ENCODE results near the gene PNPLA3.

PNPLA3 gene

DNA sequence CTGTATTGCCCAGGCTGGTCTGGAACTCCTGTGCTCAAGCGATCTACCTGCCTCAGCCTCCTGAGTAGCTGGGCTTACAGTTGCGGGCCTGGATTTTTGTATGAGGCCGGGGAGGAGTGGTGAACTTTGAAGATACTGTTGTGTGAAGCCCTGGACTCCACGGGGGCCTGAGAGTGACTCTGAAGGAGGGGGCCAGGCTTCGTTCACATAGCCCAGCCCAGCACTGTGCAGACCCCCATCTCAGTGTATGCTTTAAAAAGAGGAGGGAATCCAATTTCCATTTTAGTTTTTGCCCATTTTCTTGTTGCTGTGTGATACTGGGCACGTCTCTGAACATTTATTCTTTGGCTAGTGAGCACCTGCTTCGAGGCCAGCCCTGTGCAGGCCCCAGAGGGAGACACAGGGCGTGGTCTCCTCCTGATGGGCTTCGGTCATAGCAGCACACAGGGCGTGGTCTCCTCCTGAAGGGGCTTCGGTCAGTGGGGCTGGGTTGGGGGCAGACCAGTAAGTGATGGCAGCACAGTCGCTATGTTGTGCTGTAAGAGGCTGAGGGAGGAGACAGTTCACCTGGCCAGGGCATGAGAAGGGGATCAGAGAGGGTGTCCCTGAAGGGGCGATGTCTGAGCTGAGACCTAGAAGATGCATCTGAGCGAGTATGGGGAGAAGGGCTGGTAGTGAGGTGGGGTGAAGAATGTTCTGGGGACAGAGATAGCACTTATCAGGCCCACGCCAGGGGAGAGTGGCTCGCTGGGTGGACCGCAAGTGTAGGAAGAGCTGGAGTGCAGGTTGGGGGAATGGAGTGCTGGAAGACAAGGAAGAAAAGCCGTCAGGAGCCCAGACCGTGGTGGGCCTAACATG is 45.6 kb downstream of the PNPLA3 start:
- H3K4me3 ChIP-seq, result no peak overlapping the region
- no peak for DNase-seq
- intact Hi-C loops (cut with DNase I; ENCODE audit: low total_unique reads), result no loop called here
- no peak for TF ChIP-seq CTCF (IDR thresholded peaks at IDR 0.05)
- no peak overlapping the region for H3K27ac ChIP-seq
- H3K27me3 ChIP-seq, result no peaks in the 10 kb centered on the region
- peaks cover 73 to 98% (median 93%) of the 10 kb centered on the region in 3 donors for H3K36me3 ChIP-seq
- H3K4me1 ChIP-seq, result no peaks in the 10 kb centered on the region
- no peaks in the 10 kb centered on the region for H3K9me3 ChIP-seq

DNA sequence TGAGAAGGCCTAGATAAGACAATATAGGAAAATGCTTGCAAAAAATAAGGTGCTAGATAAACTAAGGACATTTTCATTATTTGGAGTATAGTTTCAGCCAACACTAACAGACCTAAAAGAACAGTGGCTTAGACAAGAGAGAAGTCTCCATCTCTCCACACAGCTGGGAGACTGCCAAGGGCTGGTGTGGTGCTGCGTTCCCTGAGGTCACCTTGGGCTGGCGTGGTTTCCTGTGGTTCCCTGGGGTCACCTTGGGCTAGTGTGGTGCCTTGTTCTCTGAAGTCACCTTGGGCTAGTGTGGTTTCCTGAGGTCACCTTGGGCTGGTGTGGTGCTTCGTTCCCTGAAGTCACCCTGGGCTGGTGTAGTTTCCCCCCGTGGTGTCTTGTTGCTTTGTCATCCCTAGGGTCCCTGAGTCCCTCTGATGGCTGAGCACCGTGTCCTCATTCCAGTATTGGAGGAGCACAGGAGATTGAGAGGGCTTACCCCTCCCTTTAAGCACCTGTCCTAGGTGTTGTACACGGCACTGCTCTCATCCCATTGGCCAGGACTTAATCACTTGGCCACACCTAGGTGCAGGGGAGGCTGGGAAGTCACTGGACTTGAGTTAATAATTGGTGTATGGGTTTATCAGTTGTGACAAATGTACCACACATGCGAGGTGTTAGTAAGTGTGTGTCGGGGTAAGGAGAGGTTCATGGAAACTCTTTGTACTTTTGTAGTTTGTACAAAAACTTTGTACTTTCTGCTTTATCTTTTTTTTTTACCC is 46.6 kb downstream of the PNPLA3 start:
- H3K9me3 ChIP-seq, result no peaks in the 10 kb centered on the region
- no peak for TF ChIP-seq CTCF (IDR thresholded peaks at IDR 0.05)
- H3K4me1 ChIP-seq, result no peaks in the 10 kb centered on the region
- no peak overlapping the region for H3K4me3 ChIP-seq
- H3K27me3 ChIP-seq, result no peaks in the 10 kb centered on the region
- no peak for DNase-seq
- H3K27ac ChIP-seq, result no peak overlapping the region
- peaks cover 71 to 98% (median 93%) of the 10 kb centered on the region in 3 donors for H3K36me3 ChIP-seq
- intact Hi-C loops (cut with DNase I; ENCODE audit: low total_unique reads), result no loop called here

DNA sequence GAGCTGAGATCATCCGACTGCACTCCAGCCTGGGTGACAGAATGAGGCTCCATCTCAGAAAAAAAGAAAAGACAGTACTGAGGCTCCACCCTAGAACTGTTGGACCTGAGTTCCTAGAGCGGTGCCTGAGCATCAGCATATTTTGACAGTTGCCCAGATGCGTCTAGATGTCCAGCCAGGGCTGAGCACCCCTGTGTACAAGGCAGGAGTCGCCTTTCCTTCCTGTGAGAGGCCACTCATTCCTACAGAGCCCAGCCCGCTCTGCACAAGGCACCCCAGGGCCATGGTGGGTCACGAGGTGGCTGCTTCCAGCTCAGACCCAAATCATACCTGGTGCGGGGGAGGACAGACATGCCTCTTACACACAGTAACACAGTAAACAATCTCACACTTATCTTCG is 47.5 kb downstream of the PNPLA3 start:
- DNase-seq, result no peak
- intact Hi-C loops (cut with DNase I; ENCODE audit: low total_unique reads), result no loop called here
- Histone ChIP-seq H3K4me3 (no peak overlapping the region), H3K36me3 (peaks cover 70 to 98% (median 93%) of the 10 kb centered on the region in 3 donors), H3K27me3 (no peaks in the 10 kb centered on the region), H3K4me1 (no peaks in the 10 kb centered on the region), H3K27ac (no peak overlapping the region), H3K9me3 (no peaks in the 10 kb centered on the region)
- no peak for TF ChIP-seq CTCF (IDR thresholded peaks at IDR 0.05)

DNA sequence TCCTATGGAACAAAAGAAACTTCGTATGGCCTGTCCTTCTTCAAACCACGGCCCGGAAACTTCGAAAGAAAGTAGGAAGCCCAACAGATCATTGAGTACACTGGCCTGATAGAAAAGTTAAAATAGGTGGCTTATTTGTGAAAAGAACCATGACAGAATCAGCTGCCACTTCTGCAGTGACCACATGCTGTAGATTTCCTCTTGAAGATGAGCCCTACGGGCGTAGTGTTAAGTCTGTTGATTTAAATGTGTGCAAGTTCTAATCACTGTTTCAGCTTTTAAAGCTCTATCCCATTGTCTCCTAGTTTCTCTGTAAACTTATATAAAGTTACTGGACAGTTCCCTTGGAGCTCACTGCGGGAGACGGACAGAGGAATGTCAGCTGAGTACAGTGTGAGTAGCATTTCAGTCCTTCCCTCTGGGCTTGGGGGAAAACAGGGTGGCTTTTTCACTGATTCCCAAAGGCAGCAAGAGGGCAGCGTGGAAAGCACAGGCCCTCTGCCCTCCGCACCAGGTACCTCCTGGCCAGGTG is 49.4 kb downstream of the PNPLA3 start:
- H3K36me3 ChIP-seq, result peaks cover 70 to 98% (median 94%) of the 10 kb centered on the region in 3 donors
- no peak overlapping the region for H3K4me3 ChIP-seq
- H3K27me3 ChIP-seq, result no peaks in the 10 kb centered on the region
- DNase-seq, result no peak
- intact Hi-C loops (cut with DNase I; ENCODE audit: low total_unique reads), result no loop called here
- H3K27ac ChIP-seq, result no peak overlapping the region
- no peaks in the 10 kb centered on the region for H3K9me3 ChIP-seq
- no peak for TF ChIP-seq CTCF (IDR thresholded peaks at IDR 0.05)
- H3K4me1 ChIP-seq, result no peaks in the 10 kb centered on the region

- Histone ChIP-seq H3K4me1 (no peaks in the 10 kb centered on the region), H3K36me3 (peaks cover 67 to 98% (median 91%) of the 10 kb centered on the region in 3 donors), H3K4me3 (no peak overlapping the region), H3K27ac (no peak overlapping the region), H3K9me3 (no peaks in the 10 kb centered on the region), H3K27me3 (no peaks in the 10 kb centered on the region)
- no peak for TF ChIP-seq CTCF (IDR thresholded peaks at IDR 0.05)
- intact Hi-C loops (cut with DNase I; ENCODE audit: low total_unique reads), result no loop called here
- no peak for DNase-seq
Measured at GRCh38 chr22:43974028-43974545, 50.5 kb downstream of the PNPLA3 start.
